Naive thymus-derived CD4-positive, alpha-beta T cell (primary cell): ENCODE results near the gene CORO1C. TPM values are rescaled to one million over a fixed set of nuclear protein-coding genes. Genes with fewer than 3 reads are reported as not detected.

Experiments
- ATAC-seq: fragments of 150-1000 bp; cut with Tn5 transposase; 2 replicates; pipeline ENCODE4 v1.10.0; 2021; ENCODE audit warnings: mild to moderate bottlenecking, moderate library complexity
- CTCF ChIA-PET: fragments of 350-600 bp; sonication (Branson Sonifier 250); formaldehyde crosslinking; loops from one replicate; lab custom pipeline; 2021; ENCODE audit warnings: antibody characterized with exemption; lab: Charles Lee
- POLR2A ChIA-PET: fragments of 350-600 bp; sonication (Branson Sonifier 250); formaldehyde crosslinking; loops from one replicate; lab custom pipeline; 2021; ENCODE audit warnings: antibody characterized with exemption, inconsistent platforms; lab: Charles Lee
- DNase-seq, 9 donors: peaks; one replicate each; pipeline versions ENCODE4 v3.0.0 to v3.0.0-alpha.2; 2020 to 2022; ENCODE audit warnings: mixed read lengths in 1 of 9
- H3K27ac ChIP-seq: one replicate; pipeline ENCODE4 v1.7.0; 2013; ENCODE audit warnings: mild to moderate bottlenecking, low read depth, low read length, moderate library complexity
- H3K27me3 ChIP-seq, 2 donors: one replicate each; pipeline ENCODE4 v1.7.0; 2013; ENCODE audit warnings: low read length in 2 of 2, mild to moderate bottlenecking in 2 of 2, moderate library complexity in 2 of 2; ENCODE audit not compliant: control insufficient read depth in 2 of 2, insufficient read depth in 2 of 2
- H3K36me3 ChIP-seq, 3 experiments: 1 replicate in 2 of 3; 2 replicates in 1 of 3; pipeline ENCODE4 v1.7.0; 2013; ENCODE audit warnings: low read length in 3 of 3, mild to moderate bottlenecking in 3 of 3, moderate library complexity in 1 of 3; ENCODE audit not compliant: insufficient read depth in 3 of 3, control insufficient read depth in 2 of 3
- H3K4me1 ChIP-seq, 2 donors: one replicate each; pipeline ENCODE4 v1.7.0; 2013; ENCODE audit warnings: low read length in 2 of 2, mild to moderate bottlenecking in 2 of 2, moderate library complexity in 1 of 2; ENCODE audit not compliant: control insufficient read depth in 2 of 2, insufficient read depth in 2 of 2
- H3K4me3 ChIP-seq: 2 replicates; pipeline ENCODE4 v1.7.0; 2013; ENCODE audit warnings: mild to moderate bottlenecking, low read length
- H3K9me3 ChIP-seq, 3 experiments: 1 replicate in 2 of 3; 2 replicates in 1 of 3; pipeline ENCODE4 v1.7.0; 2013; ENCODE audit warnings: low read length in 3 of 3; ENCODE audit not compliant: control insufficient read depth in 2 of 3
- H3K27ac Mint-ChIP-seq, 9 donors: one replicate each; pipeline ENCODE4 v1.8.0; 2020 to 2022; ENCODE audit warnings: mixed read lengths in 9 of 9, mild to moderate bottlenecking in 8 of 9, moderate library complexity in 5 of 9, inconsistent platforms in 2 of 9
- H3K27me3 Mint-ChIP-seq, 5 donors: one replicate each; pipeline ENCODE4 v1.8.0; 2021 to 2022; ENCODE audit warnings: mixed read lengths in 5 of 5, mild to moderate bottlenecking in 1 of 5
- H3K36me3 Mint-ChIP-seq, 5 donors: one replicate each; pipeline ENCODE4 v1.8.0; 2020 to 2022; ENCODE audit warnings: mixed read lengths in 5 of 5, mild to moderate bottlenecking in 3 of 5, inconsistent platforms in 1 of 5
- H3K4me1 Mint-ChIP-seq, 7 donors: one replicate each; pipeline ENCODE4 v1.8.0; 2020 to 2022; ENCODE audit warnings: mixed read lengths in 7 of 7, mild to moderate bottlenecking in 3 of 7, inconsistent platforms in 1 of 7
- H3K4me3 Mint-ChIP-seq, 10 donors: one replicate each; pipeline ENCODE4 v1.8.0; 2020 to 2022; ENCODE audit warnings: mild to moderate bottlenecking in 10 of 10, mixed read lengths in 10 of 10, moderate library complexity in 6 of 10, inconsistent platforms in 2 of 10
- H3K9me3 Mint-ChIP-seq, 11 donors: one replicate each; pipeline ENCODE4 v1.8.0; 2020 to 2022; ENCODE audit warnings: mixed read lengths in 11 of 11, mild to moderate bottlenecking in 4 of 11, inconsistent platforms in 1 of 11, moderate library complexity in 1 of 11
- intact Hi-C, 2 donors: fragments of 100-400 bp; cut with micrococcal nuclease; formaldehyde crosslinking; loops; one replicate each; pipeline ENCODE4 v1.15.1; 2023
- polyA plus RNA-seq, 2 donors: library from polyadenylated mRNA; unstranded; fragments of 300-500 nt; fragmentation: Illumina TruSeq; gene quantifications; one replicate each; pipeline ENCODE4 v1.2.3, GENCODE V29; 2021
- total RNA-seq, 6 experiments: library from RNA in 5 of 6; stranded (reverse) in 5 of 6; gene quantifications; 1 replicate in 5 of 6; 2 replicates in 1 of 6; pipeline ENCODE4 v1.2.3 and lab custom pipeline; 2021 to 2026

CORO1C gene
- total and polyA plus RNA-seq, 7 experiments from 2014 or later, result 2.5 to 71.8 (median 8.9) TPM

- Histone ChIP-seq H3K27ac (no peak overlapping the region), H3K4me3 (no peak overlapping the region), H3K27me3 (no peaks in the 10 kb centered on the region), H3K36me3 (no peaks in the 10 kb centered on the region), H3K4me1 (peaks cover 0 to 3% of the 10 kb centered on the region in 2 donors), H3K9me3 (no peaks in the 10 kb centered on the region)
- ATAC-seq (no peak), DNase-seq (no peak)
- H3K36me3 Mint-ChIP-seq, result no peaks in the 10 kb centered on the region
- no peaks in the 10 kb centered on the region for H3K27me3 Mint-ChIP-seq
- POLR2A ChIA-PET, result interaction anchor here (1.9 kb wide), 1 partner anchor 136 kb away, joined by 6 read pairs; no protein-coding TSS in a partner anchor
- H3K27ac Mint-ChIP-seq, result no peak overlapping the region
- intact Hi-C loops, result loop anchor here in 1 of 2 donors (10.0 kb wide), 1 partner anchor 717 kb away; no protein-coding TSS in a partner anchor
- H3K4me1 Mint-ChIP-seq, result peaks cover 5 to 17% (median 12%) of the 10 kb centered on the region in 7 donors
- CTCF ChIA-PET, result interaction anchor here (0.6 to 6.5 kb wide), 6 partner anchors 22 to 138 kb away, joined by 3 to 145 read pairs (median 5); no protein-coding TSS in a partner anchor
- H3K9me3 Mint-ChIP-seq, result no peaks in the 10 kb centered on the region
- H3K4me3 Mint-ChIP-seq, result no peak overlapping the region
Measured at GRCh38 chr12:108668063-108668462, 63.3 kb downstream of the CORO1C start.

- ATAC-seq (peak; percentile 65), DNase-seq (no peak)
- Histone ChIP-seq H3K9me3 (no peaks in the 10 kb centered on the region), H3K4me1 (peaks cover 0 to 3% of the 10 kb centered on the region in 2 donors), H3K36me3 (no peaks in the 10 kb centered on the region), H3K4me3 (no peak overlapping the region), H3K27me3 (no peaks in the 10 kb centered on the region), H3K27ac (no peak overlapping the region)
- Mint-ChIP-seq H3K27ac (no peak overlapping the region), H3K36me3 (no peaks in the 10 kb centered on the region), H3K9me3 (no peaks in the 10 kb centered on the region), H3K27me3 (no peaks in the 10 kb centered on the region), H3K4me1 (peaks cover 5 to 17% (median 12%) of the 10 kb centered on the region in 7 donors), H3K4me3 (no peak overlapping the region)
- intact Hi-C loops, result loop anchor here in 1 of 2 donors (10.0 kb wide), 1 partner anchor 717 kb away; no protein-coding TSS in a partner anchor
- ChIA-PET POLR2A (interaction anchor here (1.9 kb wide), 1 partner anchor 136 kb away, joined by 6 read pairs; no protein-coding TSS in a partner anchor), CTCF (interaction anchor here (1.2 to 6.5 kb wide), 6 partner anchors 12 to 139 kb away, joined by 3 to 145 read pairs (median 4); no protein-coding TSS in a partner anchor)
Measured at GRCh38 chr12:108667349-108667748, 64.0 kb downstream of the CORO1C start.

- POLR2A ChIA-PET, result interaction anchor here (0.6 to 1.9 kb wide), 3 partner anchors 49 to 137 kb away, joined by 3 to 6 read pairs (median 3); no protein-coding TSS in a partner anchor
- Histone ChIP-seq H3K27ac (no peak overlapping the region), H3K9me3 (no peaks in the 10 kb centered on the region), H3K36me3 (no peaks in the 10 kb centered on the region), H3K4me1 (peaks cover 0 to 3% of the 10 kb centered on the region in 2 donors), H3K27me3 (no peaks in the 10 kb centered on the region), H3K4me3 (no peak overlapping the region)
- H3K4me3 Mint-ChIP-seq, result no peak overlapping the region
- CTCF ChIA-PET, result interaction anchor here (0.6 to 6.5 kb wide), 13 partner anchors 13 to 285 kb away, joined by 3 to 145 read pairs (median 3); no protein-coding TSS in a partner anchor
- DNase-seq, result no peak
- H3K9me3 Mint-ChIP-seq, result no peaks in the 10 kb centered on the region
- no peak for ATAC-seq
- H3K27ac Mint-ChIP-seq, result no peak overlapping the region
- H3K4me1 Mint-ChIP-seq, result peaks cover 5 to 17% (median 12%) of the 10 kb centered on the region in 7 donors
- no peaks in the 10 kb centered on the region for H3K27me3 Mint-ChIP-seq
- H3K36me3 Mint-ChIP-seq, result no peaks in the 10 kb centered on the region
- intact Hi-C loops, result loop anchor here in 1 of 2 donors (10.0 kb wide), 1 partner anchor 718 kb away; no protein-coding TSS in a partner anchor
Measured at GRCh38 chr12:108666401-108666881, 64.9 kb downstream of the CORO1C start.

GRCh38 chr12:108665608-108666202, 65.6 kb downstream of the CORO1C start:
- Mint-ChIP-seq H3K27me3 (no peaks in the 10 kb centered on the region), H3K4me1 (peaks cover 5 to 17% (median 12%) of the 10 kb centered on the region in 7 donors), H3K27ac (peak overlapping the region in 1 of 9 donors; percentile 18), H3K36me3 (no peaks in the 10 kb centered on the region), H3K4me3 (no peak overlapping the region), H3K9me3 (no peaks in the 10 kb centered on the region)
- ChIA-PET POLR2A (interaction anchor here (0.6 to 3.8 kb wide), 5 partner anchors 31 to 138 kb away, joined by 3 to 44 read pairs (median 6); partner anchors contain the start of gene SELPLG), CTCF (interaction anchor here (0.6 to 6.5 kb wide), 21 partner anchors 13 to 285 kb away, joined by 3 to 145 read pairs (median 4); partner anchors contain the start of gene ISCU)
- Histone ChIP-seq H3K4me1 (peaks cover 0 to 3% of the 10 kb centered on the region in 2 donors), H3K27ac (no peak overlapping the region), H3K27me3 (no peaks in the 10 kb centered on the region), H3K36me3 (no peaks in the 10 kb centered on the region), H3K4me3 (no peak overlapping the region), H3K9me3 (no peaks in the 10 kb centered on the region)
- DNase-seq (no peak), ATAC-seq (no peak)
- intact Hi-C loops, result loop anchor here (1.0 to 10.0 kb wide), 3 partner anchors 25 to 719 kb away; no protein-coding TSS in a partner anchor

- Mint-ChIP-seq H3K9me3 (no peaks in the 10 kb centered on the region), H3K36me3 (no peaks in the 10 kb centered on the region), H3K4me1 (peaks cover 5 to 17% (median 12%) of the 10 kb centered on the region in 7 donors), H3K27me3 (no peaks in the 10 kb centered on the region), H3K27ac (peak overlapping the region in 8 of 9 donors; percentile 8 to 84 (median 75)), H3K4me3 (peak overlapping the region in 1 of 10 donors; percentile 24)
- no peaks in the 10 kb centered on the region for H3K36me3 ChIP-seq
- ChIA-PET CTCF (interaction anchor here (0.6 to 6.5 kb wide), 35 partner anchors 9 to 430 kb away, joined by 3 to 145 read pairs (median 5); partner anchors contain the start of genes ALKBH2, ISCU and SELPLG), POLR2A (interaction anchor here (0.8 to 3.8 kb wide), 8 partner anchors 16 to 139 kb away, joined by 3 to 44 read pairs (median 4); partner anchors contain the start of genes ISCU and SELPLG)
- no peak overlapping the region for H3K4me3 ChIP-seq
- ATAC-seq (peak; percentile 97), DNase-seq (peak; percentile 35 to 83 (median 78))
- no peaks in the 10 kb centered on the region for H3K9me3 ChIP-seq
- no peak overlapping the region for H3K27ac ChIP-seq
- intact Hi-C loops, result loop anchor here (1.0 to 10.0 kb wide), 11 partner anchors 26 to 720 kb away; partner anchors contain the start of genes ALKBH2 (in 2 of the 2) and CORO1C (in 2 of the 2)
- H3K4me1 ChIP-seq, result peaks cover 0 to 3% of the 10 kb centered on the region in 2 donors
- H3K27me3 ChIP-seq, result no peaks in the 10 kb centered on the region
Measured at GRCh38 chr12:108664338-108665258, 66.7 kb downstream of the CORO1C start.
